Endothelial cell of hepatic sinusoid (primary cell): ENCODE data around the gene PARVG.

Source experiments
- in situ Hi-C: cut with HindIII; loops from 2 replicates; pipeline ENCODE4 v1.10.0; 2017; ENCODE audit warnings: low sequenced_read_pairs

The PARVG gene

GRCh38 chr22:44193535-44193891 is 12.8 kb downstream of the PARVG start:
- in situ Hi-C loops: no loop called here

GRCh38 chr22:44194569-44194968 is 13.8 kb downstream of the PARVG start:
- in situ Hi-C loops: no loop called here

- in situ Hi-C loops: no loop called here
Observed at GRCh38 chr22:44195189-44195871, 14.6 kb downstream of the PARVG start.

- in situ Hi-C loops: no loop called here
Observed at GRCh38 chr22:44196241-44196640, 15.5 kb downstream of the PARVG start.

- in situ Hi-C loops: no loop called here
Observed at GRCh38 chr22:44196731-44197131, 16.0 kb downstream of the PARVG start.

- in situ Hi-C loops: no loop called here
Observed at GRCh38 chr22:44197271-44197670, 16.5 kb downstream of the PARVG start.

- in situ Hi-C loops: no loop called here
Observed at GRCh38 chr22:44199164-44199563, 18.4 kb downstream of the PARVG start.

GRCh38 chr22:44199866-44200265 is 19.1 kb downstream of the PARVG start:
- in situ Hi-C loops: no loop called here

GRCh38 chr22:44200451-44200850 is 19.7 kb downstream of the PARVG start:
- in situ Hi-C loops: no loop called here

GRCh38 chr22:44200855-44201550 is 20.3 kb downstream of the PARVG start:
- in situ Hi-C loops: no loop called here

- in situ Hi-C loops: no loop called here
Observed at GRCh38 chr22:44201665-44202064, 20.9 kb downstream of the PARVG start.

- in situ Hi-C loops: no loop called here
Observed at GRCh38 chr22:44202261-44202789, 21.6 kb downstream of the PARVG start.

- in situ Hi-C loops: no loop called here
Observed at GRCh38 chr22:44203203-44203602, 22.5 kb downstream of the PARVG start.

GRCh38 chr22:44204739-44205515 is 24.2 kb downstream of the PARVG start:
- in situ Hi-C loops: no loop called here

- in situ Hi-C loops: no loop called here
Observed at GRCh38 chr22:44205516-44206329, 25.0 kb downstream of the PARVG start.

GRCh38 chr22:44206330-44206645 is 25.6 kb downstream of the PARVG start:
- in situ Hi-C loops: no loop called here

- in situ Hi-C loops: no loop called here
Observed at GRCh38 chr22:44206696-44207095, 26.0 kb downstream of the PARVG start.

- in situ Hi-C loops: no loop called here
Observed at GRCh38 chr22:44207173-44207980, 26.7 kb downstream of the PARVG start.

- in situ Hi-C loops: no loop called here
Observed at GRCh38 chr22:44207981-44208317, 27.2 kb downstream of the PARVG start.

- in situ Hi-C loops: no loop called here
Observed at GRCh38 chr22:44209343-44209742, 28.6 kb downstream of the PARVG start.
